HG03139 (cell line): ENCODE results near the gene TOLLIP.

Experiments
- ATAC-seq: cut with Tn5 transposase; IDR thresholded peaks from one replicate; pipeline ENCODE4 v1.9.1; 2021; ENCODE audit not compliant: unreplicated experiment

The TOLLIP gene

DNA sequence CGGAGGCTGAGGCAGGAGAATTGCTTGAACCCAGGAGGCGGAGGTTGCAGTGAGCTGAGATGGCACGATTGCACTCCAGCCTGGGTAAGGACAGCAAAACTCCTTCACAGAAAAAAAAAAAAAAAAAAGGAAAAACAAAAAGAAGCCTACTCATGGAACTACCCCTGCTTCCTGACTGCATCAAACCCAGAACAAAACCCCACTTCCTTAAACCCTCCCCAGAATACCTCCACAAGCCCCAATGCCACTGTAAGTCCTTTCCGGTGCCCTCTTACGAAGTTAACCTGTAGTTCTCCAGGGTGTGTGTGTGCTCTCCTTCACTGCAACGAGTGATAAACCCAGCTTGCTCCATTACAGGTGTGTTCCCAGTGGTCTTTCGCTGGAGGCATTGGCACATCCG is 8.6 kb upstream of the TOLLIP start:
- no peak for ATAC-seq

DNA sequence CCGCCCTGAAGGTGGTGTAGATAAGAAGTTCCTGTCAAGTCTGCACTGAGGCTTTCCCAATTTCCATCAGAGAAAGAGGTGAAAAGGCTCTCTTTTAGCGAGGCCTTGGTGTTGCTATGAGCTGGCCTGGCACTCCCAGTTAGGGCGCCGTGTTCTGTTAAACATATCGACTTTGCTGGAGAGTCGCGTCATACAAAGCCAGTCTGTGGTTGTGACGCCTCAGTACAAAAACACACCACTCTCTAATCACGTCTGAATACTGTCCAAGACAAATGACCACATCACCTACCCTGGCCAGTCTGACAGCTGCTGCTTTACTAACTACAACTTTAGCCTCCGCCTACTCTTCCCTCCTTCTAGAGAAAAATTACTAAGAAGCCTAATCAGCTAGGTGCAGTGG is 8.0 kb upstream of the TOLLIP start:
- ATAC-seq: no peak

DNA sequence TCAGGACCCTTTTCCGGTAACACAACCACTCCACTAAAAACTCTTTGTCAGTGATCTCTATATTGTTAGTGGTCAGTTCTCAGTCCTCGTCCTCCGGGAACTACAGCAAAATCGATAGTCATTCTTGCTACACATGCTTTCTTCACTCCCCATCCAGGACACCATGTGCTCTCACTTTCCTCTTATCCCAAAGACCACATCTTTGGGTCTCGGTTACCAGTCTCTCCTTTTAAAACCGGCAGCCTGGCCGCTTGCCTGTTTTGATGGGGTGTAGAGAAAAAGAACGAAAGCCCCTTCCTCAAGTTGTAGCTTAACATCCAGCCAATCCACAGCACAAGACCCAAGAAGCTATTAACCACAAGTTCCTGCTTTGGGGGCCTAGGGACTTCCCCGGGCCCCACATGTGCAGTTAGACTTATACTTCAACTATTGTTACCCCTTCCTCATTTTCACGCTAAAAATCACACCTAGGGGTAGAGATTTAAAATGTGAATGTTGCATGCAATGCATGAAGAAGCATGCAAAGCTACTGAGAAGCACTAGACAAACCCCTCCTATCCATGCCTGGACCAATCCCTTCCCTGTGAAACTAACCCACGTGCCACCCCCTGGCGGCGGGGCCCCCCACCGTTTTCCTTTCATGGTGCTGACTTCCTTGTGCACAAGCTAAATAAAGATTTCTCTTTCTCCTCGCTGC is 1.5 kb upstream of the TOLLIP start:
- ATAC-seq: no peak

DNA sequence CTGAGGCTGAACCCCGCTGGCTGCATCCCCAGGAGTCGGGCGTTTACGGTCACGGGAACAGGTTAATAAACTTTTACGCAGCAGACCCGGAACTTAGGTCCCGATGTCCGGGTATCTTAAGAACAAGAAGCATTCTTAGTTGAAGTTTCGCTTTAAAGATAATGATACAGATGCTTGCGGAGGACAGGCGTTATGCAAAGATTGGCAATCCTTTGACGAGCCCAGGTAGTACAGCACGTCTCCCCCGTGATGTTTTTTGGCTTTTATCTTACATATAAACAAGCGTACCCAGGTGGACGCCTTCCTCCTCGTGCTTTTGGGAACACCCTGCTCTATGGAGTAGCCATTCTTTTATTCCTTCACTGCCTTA is 871 bp upstream of the TOLLIP start:
- ATAC-seq: no peak

DNA sequence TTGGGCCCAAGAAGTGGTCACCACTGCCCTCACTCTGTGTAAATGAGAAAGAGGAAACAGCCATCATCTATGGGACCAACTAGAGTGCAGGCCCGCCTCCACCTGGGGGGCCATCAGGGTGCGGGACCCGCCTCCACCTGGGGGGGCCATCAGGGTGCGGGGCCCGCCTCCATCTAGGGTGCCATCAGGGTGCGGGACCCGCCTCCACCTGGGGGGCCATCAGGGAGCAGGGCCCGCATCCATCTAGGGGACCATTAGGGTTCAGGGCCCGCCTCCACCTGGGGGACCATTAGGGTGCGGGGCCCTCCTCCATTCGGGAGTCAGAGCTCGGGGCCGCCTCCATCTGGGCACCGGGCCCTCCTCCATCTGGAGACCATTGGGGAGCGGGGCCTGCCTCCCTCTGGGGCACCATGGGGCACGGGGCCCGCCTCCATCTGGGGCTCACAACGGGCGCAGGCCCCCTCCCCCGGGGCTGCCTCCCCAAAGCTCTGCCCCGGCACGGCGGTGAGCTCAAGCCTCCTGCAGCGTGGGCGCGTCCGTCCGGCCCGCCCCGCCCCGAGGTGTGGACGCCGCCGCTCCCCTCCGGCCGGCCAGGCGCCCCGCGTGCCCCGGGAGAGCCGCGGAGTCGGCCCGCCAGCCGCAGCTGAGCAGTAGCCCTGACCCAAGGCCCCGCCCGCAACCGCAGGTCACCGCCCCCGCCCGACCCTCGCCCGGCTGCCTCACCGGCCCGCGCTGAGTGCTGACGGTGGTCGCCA is 512 bp downstream of the TOLLIP start:
- ATAC-seq: peak; percentile 22

DNA sequence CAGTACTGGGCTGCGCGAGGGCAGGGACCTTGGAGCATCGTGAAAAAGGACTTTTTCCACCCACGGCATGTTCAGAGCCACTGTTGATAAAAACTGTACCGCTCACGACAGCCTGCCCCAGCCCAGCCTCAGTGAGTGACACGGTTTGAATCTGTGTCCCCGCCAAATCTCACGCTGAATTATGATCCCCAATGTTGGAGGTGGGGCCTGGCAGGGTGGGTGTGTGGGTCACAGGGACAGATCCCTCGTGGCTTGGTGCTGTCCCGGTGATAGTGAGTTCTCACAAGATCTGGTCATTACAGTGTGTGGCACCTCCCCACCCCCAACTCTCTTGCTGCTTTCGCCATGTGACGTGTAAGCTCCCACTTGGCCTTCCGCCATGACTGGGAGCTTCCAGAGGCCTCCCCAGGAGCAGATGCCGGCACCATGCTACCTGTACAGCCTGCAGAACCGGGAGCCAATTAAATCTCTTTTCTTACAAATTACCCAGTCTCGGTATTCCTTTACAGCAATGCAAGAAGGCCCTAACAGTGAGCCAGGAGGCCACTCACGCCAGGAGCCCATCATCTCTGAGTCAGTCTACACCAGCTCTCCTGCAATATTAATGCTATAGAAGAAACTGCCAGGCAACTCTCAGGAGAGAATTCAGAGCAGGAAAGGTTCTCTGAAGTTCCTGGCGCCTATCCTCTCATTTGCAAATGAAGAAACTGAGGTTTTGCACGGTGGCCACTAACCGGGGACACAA is 1.3 kb downstream of the TOLLIP start:
- ATAC-seq: no peak

DNA sequence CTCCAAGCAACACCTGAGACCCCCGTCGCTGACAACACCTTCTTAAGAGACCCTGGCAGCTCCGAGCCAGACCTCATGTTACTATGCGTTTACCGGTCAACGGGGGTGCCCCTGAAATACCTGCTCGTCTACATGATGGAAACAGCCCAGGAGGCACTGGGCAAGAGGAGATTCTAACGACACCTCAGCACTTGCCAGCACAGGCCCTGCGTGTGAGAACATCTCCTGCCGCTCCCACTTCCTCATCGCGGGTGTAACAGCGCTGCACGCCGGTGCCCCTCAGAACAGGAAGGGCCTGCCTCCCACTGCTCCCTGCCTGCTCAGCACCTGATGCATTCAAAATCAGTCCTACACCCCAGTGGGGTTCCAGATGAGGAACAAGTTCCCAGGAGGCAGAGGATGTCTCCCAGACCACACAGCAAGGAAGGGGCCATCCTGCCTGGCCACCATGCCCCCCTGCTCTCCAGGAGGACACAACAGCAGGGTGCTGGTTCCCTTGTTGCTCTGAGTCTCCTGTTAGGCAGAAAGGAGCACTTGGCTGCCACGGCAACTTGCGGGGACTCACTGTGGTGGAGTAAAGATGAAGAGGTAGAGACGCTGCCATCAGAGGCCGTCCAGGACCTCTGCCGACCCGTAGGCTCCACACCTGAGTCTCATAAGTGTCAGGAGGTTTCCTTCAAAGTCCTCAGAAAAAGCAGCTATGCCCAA is 2.1 kb downstream of the TOLLIP start:
- no peak for ATAC-seq

DNA sequence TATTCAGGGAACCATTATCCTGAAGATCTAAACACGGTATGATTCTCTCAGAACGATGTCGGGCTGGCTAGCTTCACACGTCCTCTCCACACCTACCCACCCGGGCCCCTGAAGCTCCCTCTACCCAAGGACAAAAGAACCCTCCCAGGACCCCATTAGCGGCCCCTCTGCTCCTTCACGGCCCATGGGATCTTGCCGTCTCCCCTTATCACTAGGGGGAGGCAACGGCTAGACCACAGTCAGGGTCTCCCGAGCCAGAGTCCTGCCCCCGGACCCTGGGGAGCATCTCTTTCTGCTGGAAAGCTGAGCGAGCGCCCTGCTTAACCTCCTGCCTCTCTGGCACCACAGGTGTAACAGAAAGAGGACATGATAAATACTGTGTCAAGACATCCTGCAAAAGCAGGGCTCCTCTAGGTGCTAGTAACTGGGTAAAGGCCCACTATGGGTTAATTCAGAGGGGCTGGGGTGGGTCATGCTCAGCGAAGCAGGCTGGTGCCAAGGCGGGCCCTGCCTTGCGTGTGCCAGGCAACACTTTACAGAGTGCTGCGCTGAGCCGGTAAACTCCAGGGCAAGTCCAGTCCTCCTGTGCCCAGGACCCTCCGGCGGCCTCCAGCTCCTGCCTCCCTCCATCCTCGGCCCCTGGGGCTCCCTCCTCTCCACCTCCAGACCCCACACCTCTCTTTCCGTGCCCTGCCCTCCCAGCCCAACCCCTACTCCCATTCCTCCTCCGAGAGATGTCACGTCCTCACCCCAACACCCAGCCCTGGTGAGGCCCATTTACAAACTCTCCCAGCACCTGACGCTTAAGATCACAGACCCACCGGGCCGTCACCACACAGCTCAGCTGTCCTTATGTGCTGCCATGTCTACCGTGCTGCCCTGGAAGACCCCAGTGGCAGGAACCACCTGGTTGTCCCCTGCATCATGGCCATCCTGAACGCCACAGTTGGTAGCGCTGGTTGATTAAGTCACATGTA is 3.0 kb downstream of the TOLLIP start:
- no peak for ATAC-seq

DNA sequence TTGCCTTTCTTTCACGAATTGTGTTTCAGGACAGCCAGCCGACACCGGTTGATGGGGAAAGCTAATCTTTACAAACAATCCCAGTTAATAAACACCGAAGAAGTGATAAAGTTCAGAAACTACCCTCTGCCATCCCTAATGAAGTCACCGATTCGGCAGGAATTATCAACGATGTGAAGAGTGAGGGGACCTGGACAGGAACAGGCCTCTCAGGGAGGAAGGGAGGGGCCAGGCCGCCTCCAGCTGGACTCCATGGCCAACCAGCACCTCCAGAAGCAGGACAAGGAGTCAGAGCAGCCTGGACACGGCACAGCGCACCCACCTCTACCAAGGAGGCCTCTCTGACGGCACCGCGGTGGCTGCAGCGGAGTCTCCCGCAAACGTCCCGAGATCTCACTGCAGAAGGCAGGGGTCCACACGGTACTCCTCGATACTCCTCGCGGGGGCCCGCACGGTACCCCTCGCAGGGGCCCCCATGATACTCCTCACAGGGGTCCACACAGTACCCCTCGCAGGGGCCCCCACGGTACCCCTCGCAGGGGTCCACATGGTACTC is 3.9 kb downstream of the TOLLIP start:
- ATAC-seq: no peak

DNA sequence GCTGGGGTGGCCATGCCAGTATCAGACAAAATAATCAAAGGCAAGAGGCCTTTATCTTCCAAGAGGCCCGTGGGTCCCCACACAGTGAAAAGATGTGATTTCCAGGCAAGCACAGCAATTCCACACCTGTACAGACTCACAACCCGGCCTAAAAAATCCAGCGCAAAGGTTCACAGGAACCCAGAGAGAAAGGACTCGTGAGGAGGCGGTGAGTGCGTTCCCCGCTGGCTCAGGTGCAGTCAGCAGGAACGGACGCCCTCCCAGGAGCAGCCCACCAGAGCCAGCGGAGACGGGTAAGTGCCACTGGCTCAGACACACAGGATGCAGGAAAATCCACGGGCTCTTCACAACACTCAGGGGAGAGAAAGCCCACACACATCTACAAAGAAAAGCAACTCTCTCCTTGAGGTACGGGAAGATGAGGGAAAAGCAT is 4.4 kb downstream of the TOLLIP start:
- ATAC-seq: no peak

DNA sequence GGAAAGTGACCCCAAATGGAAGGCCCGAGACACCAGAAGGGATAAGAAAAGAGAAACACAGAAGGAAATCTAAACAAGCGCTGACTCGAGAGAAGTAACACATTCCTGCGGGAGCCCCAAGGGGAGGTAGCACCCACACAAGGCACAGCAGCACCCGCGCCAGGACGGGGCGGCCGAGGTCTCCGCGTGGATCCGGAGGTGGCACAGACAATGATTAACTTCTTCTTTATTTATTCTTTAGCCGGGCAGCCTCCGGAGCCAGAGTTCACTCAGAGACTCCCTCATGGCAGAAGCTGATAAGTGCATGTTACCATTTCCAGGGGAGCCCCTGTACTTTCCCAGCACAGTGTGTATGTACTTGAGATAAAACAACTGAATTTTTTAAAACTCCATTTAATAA is 5.1 kb downstream of the TOLLIP start:
- no peak for ATAC-seq

DNA sequence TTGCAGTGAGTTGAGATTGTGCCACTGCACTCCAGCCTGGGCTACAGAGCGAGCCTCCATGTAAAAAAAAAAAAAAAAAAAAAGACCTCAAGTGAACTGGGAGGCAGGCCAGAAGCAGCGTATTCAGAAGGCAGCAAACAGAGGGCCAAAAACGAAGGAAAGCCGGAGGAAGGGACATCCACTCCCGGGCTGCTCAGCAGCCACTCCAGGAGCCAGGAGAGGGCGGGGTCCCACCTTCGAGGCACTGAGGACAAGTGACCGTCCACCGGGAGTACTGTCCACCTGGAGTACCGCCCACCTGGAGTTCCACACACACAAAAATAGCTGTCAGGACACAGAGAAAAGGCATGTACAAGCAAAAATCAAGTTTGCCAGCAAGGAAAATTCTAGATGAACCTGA is 5.5 kb downstream of the TOLLIP start:
- no peak for ATAC-seq

DNA sequence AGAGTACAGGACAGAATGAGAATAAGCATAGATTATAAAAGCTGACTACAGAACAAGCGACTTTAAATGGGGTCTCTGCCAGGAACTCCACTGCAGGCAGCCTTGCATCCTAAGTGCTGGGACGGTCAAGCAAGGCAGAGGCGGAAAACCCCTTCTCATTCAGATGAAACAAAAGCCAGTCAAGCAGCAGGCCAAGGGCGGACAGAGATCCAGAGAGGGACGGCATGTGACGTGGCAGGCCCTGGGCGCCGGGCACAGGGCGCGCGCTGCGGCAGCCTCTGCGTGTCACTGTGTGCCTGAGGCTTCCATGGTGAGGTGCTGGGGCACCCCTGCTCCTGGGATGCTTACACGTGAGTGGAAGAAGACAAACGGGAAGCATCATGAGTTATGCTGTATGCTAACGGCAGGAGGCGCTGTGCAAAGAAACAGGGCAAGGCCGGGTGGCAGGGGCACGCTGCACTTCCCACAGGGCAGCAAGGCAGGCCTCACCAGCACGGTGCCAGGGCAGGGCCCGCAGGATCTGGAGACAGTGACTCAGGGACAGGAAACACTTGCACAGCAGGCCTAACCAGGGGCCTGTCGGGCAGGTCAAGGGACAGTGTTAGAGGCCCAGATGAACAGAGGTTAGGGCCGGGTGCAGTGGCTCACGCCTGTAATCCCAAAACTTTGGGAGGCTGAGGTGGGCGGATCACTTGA is 6.2 kb downstream of the TOLLIP start:
- ATAC-seq: no peak

DNA sequence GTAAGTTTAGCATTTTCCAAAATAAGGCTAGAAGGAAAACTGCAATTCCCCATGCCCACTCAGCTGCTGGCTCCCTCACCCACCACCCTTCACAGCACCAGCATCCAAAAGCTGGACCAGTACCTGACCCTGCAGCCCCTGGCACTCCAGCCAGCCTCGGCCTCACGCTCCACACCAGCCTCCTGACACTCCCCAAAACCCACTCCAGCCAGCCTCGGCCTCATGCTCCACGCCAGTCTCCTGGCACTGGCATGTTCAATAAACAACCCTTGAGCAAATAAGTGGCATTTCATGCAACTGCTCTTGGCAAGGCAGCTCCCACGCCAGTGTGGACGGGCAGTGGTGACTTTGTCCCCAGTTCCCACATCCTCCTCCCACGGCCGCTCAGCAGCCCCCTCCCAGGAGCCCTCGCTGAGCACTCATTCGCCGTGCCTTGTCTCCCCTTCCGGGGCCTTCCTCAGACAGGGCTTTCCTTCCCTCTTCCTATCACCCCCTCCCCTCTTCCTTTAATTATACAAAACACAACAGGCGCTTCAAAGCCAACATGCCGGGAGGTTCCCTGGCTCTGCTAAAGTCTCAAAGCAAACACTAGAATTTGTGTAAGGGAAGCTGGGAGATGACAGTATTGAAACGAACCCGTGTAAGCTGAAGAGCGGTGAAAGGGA is 6.8 kb downstream of the TOLLIP start:
- ATAC-seq: no peak

DNA sequence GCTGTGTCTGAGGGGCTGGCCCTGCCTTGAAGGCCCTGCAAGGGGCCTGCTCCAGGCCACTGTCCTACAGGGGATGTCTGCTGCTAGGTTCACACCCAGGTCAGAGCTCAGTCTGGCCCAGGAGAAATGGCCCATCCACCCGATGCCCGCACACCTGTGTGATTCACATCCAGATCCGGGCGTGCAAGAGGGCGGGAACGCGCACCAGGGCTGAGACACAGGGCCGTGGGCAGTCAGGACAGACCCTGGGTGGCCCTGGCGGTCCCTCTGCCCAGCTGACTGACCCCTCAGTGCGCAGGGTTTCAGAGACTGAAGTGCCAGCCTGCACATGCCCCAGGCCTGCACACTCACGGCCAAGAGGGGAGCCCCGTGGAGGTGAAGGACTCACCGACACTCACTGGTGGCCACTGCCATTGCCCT is 7.4 kb downstream of the TOLLIP start:
- ATAC-seq: no peak

DNA sequence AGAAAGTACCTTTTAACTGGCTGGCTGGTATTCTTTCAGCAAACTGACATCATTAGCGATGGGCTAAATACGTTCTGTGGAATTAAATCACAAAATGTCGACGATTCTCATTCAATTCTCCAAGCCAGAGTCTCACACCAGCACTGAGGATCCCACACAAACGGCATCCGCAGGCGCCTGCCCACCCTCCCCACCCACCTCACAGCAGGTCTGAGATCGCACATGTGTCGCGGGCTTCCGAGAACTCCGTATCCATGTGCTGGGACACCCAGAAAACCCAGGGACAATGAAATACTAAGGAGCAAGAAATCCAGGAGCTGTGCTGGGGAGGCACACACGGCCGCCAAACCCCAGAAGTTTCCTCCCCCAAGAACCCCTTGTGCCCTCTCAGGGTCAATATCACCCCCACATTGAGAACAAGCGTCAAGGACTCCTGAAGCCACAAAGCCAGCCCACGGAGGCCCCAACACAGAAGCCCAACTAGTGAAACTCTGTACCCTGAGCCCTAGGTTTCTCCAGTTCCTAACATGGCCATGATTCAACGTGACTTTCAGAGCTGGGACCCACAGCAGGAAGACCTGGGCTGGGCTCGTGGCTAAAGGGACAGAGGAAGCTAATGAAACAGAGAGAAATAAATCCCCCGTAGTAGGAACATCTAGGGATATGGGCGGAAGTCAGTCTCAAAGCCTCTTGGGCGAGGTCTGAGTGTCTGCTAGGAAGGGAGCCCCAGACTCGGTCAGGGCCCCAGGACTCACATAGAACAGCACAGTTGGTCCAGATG is 8.0 kb downstream of the TOLLIP start:
- ATAC-seq: no peak

DNA sequence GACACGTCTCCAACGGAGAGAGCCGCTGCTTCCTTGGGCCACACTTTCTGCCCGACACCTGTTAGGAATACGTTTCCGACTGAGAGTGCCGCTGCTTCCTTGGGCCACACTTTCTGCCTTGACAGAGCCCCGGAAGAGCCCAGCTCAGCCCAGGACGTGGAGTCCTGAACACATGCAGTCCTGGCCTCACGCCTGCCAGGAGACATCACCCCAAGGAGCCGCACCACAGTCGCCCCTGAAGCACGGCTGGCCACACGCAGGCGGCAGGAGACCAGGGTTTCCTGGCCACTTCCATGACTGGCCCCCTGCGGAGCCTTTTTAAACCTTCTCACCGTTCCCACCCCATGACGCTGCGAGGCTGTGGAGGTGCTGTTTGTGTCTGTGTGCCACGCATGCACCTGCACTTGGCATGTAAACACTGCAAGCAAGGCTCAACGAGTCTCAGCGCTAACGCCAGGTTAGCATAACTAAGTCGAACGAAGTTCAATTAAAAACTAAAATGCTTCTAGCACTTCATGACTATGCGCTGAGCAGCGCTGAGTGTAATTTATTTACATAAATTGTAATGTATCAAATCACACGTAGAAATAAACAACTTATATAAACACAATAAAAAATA is 8.8 kb downstream of the TOLLIP start:
- no peak for ATAC-seq

DNA sequence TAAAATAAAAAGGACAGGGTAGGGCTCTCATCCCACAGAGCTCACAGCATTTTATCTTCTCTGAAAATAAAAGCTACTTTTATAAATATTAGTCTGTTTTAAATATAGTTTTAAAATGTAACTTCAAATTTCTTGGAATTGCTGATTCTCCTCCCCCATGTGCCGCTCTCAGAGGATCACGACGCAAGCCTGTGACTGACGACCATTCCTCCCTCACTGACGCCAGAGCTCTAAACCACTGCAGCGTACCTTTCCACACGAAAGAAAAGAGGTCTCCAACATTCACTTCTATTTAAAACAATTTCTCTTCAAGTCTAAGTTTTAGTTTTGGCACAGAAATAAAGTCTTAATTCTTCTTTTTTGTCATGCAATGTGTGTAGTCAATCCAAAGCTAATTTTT is 9.3 kb downstream of the TOLLIP start:
- no peak for ATAC-seq
